Left renal cortex interstitium (tissue), 4 donors: ENCODE measurements around the gene PIK3AP1. TPM values are rescaled to one million over a fixed set of nuclear protein-coding genes. Genes with fewer than 3 reads are reported as not detected.
A peak's percentile ranks its signal among the peaks of the same experiment; 100 is the strongest.

Experiments used
- DNase-seq, 4 donors: peaks; one replicate each; pipeline ENCODE4 v3.0.0-alpha.2; 2013; ENCODE audit warnings: low read depth in 4 of 4, low spot score in 2 of 4, missing footprints in 1 of 4
- polyA plus RNA-seq, 4 donors: library from polyadenylated mRNA; unstranded; fragments of 120-200 nt; gene quantifications; one replicate each; pipeline ENCODE4 v1.2.1, GENCODE V29; 2013; ENCODE audit not compliant: insufficient read length in 4 of 4

Gene PIK3AP1
- polyA plus RNA-seq, 4 donors, result 3.9 to 5.5 (median 4.6) TPM

GRCh38 chr10:96724621-96725020 lies 4.3 kb upstream of the PIK3AP1 start:
- DNase-seq, result no peak

- DNase-seq, result peak in 1 of 4 donors; percentile 6
These were observed 876 bp upstream of the PIK3AP1 start for GRCh38 chr10:96721207-96721572.

- DNase-seq, result peak in 2 of 4 donors; percentile 11 to 16
These were observed 378 bp downstream of the PIK3AP1 start for GRCh38 chr10:96719850-96720421.

GRCh38 chr10:96719200-96719599 lies 1.1 kb downstream of the PIK3AP1 start:
- DNase-seq, result no peak

- no peak for DNase-seq
These were observed 1.9 kb downstream of the PIK3AP1 start for GRCh38 chr10:96718304-96718990.

GRCh38 chr10:96716390-96716789 lies 3.9 kb downstream of the PIK3AP1 start:
- DNase-seq, result no peak

- DNase-seq, result no peak
These were observed 5.5 kb downstream of the PIK3AP1 start for GRCh38 chr10:96714746-96715255.

GRCh38 chr10:96714031-96714590 lies 6.2 kb downstream of the PIK3AP1 start:
- no peak for DNase-seq

GRCh38 chr10:96712662-96713271 lies 7.5 kb downstream of the PIK3AP1 start:
- DNase-seq, result no peak

- DNase-seq, result no peak
These were observed 9.1 kb downstream of the PIK3AP1 start for GRCh38 chr10:96711048-96711728.

- DNase-seq, result no peak
These were observed 10.8 kb downstream of the PIK3AP1 start for GRCh38 chr10:96709525-96709924.

GRCh38 chr10:96708996-96709395 lies 11.3 kb downstream of the PIK3AP1 start:
- no peak for DNase-seq

GRCh38 chr10:96708456-96708855 lies 11.9 kb downstream of the PIK3AP1 start:
- no peak for DNase-seq

GRCh38 chr10:96706331-96706853 lies 13.9 kb downstream of the PIK3AP1 start:
- DNase-seq, result no peak

- DNase-seq, result no peak
These were observed 15.2 kb downstream of the PIK3AP1 start for GRCh38 chr10:96705134-96705533.

GRCh38 chr10:96704563-96704962 lies 15.8 kb downstream of the PIK3AP1 start:
- no peak for DNase-seq

- no peak for DNase-seq
These were observed 17.0 kb downstream of the PIK3AP1 start for GRCh38 chr10:96703358-96703757.

GRCh38 chr10:96701265-96701664 lies 19.0 kb downstream of the PIK3AP1 start:
- DNase-seq, result no peak

- no peak for DNase-seq
These were observed 19.8 kb downstream of the PIK3AP1 start for GRCh38 chr10:96700374-96701099.

- no peak for DNase-seq
These were observed 20.7 kb downstream of the PIK3AP1 start for GRCh38 chr10:96699613-96700012.
